HG02938 (cell line): Measurements from ENCODE around the gene DRG2.

ENCODE experiments used
- ATAC-seq: cut with Tn5 transposase; IDR thresholded peaks from one replicate; pipeline ENCODE4 v1.9.1; 2021; ENCODE audit warnings: mild to moderate bottlenecking, moderate library complexity; ENCODE audit not compliant: unreplicated experiment

The DRG2 gene

GRCh38 chr17:18074566-18075272 lies 13.0 kb upstream of the DRG2 start:
- no peak for ATAC-seq

GRCh38 chr17:18076936-18077335 lies 10.8 kb upstream of the DRG2 start:
- ATAC-seq: no peak

DNA sequence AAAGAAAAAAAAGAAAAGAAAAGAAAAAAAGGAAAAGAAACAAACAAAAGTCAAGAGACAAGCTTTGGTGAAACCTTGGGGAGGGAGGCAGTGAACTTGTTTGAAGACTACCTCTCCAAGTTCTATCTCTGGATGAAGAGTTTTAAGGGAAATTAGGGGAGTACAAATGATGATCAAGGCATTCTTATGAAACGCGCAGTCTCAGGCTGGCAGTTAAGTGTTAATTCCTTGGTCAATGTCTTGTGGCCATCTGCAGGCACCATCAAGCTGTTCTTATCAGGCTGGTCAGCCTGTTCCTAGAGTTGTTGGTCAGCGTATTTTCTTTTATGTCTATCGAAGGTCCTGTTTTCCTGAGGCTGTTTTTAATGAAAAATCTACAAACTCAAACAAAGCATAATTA lies 8.2 kb upstream of the DRG2 start:
- ATAC-seq: no peak

- ATAC-seq: no peak
Measured at GRCh38 chr17:18084256-18084655, 3.5 kb upstream of the DRG2 start.

DNA sequence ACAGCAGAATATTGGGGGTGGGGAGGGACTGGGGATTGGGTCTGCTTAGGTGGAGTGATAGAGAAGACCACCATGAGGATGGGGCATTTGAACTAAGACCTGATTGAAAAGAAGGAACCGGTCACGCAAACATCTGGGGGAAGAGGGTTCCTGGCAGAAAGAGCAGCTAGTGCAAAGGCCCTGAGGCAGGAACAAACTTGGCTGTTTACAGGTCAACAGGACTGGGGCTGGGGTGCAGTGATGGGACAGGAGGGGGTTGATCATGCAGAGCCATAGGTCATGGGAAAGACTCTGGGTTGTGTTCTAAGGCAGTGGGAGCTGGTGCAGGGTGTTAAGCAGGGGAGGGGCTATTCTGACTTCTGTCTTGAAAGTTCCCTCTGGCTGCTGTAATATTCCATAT lies 1.9 kb downstream of the DRG2 start:
- no peak for ATAC-seq

DNA sequence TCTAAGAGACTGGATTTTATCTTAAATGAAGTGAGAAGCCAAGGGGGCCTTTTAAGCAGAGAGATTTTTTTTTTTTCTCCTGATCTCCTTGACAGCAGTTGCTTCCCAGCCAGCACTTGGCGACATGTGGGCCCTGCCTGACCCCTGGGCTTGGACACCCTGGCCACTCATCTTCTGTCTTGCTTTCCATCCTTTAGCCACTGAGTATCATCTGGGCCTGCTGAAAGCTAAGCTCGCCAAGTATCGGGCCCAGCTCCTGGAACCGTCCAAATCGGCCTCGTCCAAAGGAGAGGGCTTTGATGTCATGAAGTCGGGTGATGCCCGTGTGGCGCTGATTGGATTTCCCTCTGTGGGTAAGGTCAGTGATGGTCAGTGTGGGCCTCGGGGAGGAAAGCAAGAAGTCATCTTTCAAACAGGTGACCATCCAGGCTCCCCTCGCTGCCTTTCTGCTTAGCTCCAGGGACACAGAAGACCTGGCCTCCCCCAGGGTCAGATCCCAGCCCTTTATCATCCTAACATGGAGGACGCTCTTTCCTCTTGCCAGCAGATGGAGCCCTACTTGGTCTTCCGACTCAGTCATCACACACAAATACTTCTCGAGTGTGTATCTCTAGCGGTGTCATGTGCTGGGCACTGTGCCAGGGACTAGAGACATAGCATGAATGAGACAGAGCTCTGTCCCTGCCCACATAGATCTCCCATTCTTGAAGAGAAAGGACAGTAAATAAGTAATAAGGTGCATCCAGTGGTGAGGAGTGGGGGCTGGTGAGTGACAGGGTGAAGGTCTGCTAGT lies 6.1 kb downstream of the DRG2 start:
- no peak for ATAC-seq

DNA sequence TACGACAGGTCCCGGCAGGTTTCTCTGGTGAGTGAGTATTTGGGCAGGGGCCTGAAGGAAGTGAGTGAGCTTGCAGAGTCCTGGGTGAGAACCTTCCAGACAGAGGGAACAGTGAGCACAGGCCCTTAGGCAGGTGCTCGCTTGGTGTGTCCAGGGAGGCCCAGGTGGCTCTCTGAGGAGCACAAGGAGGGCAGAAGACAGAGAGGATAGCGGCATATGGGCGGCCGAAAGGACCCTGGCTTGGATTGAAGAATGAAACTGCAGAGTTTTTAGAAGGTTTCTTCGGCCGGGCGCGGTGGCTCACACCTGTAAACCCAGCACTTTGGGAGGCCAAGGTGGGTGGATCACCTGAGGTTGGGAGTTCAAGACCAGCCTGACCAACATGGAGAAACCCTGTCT lies 6.7 kb downstream of the DRG2 start:
- no peak for ATAC-seq

DNA sequence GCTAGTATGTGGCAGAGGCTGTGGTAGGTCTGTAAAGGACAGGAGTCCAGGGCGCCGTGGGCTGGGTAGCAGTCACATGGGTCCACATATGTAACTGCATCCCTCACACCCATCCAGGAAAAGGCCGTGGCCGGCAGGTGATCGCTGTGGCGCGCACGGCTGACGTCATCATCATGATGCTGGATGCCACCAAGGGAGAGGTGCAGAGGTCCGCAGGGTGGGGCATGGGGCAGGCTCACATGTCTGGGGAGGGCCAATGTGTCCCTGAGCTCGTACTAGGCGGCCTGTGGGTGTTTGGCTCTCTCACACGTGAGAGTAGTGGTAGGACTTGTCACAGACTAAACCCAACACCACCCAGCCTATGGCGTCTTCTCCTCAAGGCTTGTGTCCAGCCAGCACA lies 11.8 kb downstream of the DRG2 start:
- ATAC-seq: no peak

- no peak for ATAC-seq
Measured at GRCh38 chr17:18100616-18101015, 12.9 kb downstream of the DRG2 start.

- no peak for ATAC-seq
Measured at GRCh38 chr17:18101828-18102227, 14.1 kb downstream of the DRG2 start.

- ATAC-seq: no peak
Measured at GRCh38 chr17:18102640-18103039, 14.9 kb downstream of the DRG2 start.

GRCh38 chr17:18105027-18105426 lies 17.3 kb downstream of the DRG2 start:
- ATAC-seq: no peak

DNA sequence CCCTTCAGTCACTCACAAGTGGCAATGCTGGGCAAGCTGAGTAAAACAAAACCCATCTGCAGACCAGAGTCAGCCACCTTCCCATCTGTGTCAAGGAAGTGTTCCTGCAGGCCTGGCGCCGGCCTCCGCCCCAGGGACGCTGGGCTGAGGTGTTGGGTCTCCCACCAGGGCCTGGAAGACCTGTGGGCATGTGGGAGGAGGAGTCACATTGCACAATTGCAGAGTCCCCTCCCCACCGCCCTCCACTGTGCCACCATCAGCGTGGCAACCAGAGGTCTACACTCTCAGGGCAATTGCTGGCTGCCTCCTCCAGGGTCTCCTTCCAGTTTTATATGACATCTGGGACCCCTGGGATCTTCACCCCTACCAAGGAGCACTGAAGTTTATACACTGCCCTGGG lies 17.8 kb downstream of the DRG2 start:
- no peak for ATAC-seq

DNA sequence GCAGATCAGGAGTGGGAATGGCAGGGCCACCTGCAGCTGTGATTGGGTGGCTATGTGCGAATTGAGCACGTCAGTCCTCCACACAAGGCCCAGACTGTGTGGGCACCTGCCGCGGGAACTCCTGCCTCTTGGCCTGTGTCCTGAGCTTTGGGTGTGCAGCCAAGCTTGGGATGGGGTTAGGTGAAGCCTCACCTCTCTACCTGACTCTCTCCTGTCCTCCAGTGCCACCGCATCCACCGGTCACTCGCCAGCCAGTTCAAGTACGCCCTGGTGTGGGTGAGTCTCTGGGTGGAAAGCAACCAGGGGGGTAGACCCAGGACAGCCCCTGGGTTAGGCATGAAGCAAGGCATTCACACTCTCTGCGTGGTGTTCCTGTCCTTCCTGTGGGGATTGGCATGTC lies 18.5 kb downstream of the DRG2 start:
- no peak for ATAC-seq

DNA sequence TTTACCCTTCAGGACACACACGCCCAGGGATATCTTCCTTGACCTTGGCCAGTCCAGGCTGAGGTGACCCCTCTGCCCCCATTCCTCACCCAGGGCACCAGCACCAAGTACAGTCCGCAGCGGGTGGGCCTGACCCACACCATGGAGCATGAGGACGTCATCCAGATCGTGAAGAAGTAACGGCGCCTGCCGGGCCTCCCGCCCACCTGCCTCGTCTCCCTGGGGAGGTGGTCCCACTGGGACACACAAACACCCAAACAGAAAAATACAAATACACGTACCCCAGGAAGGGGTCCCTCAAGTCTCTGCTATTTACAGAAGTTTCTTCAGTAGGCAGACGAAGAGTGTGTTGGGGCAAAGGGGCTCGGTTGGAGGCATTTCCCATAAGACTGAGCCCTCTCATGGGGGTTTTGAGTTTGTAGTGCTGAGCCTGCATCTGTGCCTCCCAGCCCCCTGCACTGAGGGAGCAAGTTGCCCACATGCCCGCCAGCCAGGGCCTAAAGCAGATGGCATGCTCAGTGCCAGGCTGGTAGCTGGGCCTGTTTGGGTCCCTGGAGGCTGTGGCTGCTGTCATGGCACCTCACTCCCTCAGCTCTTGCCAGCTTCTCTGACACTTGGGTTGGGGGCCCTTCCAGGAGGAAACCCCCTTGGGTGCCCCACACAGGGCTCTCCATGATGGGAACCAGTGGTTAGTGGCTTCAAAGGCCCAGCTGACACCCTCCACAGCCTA lies 19.5 kb downstream of the DRG2 start:
- ATAC-seq: no peak

DNA sequence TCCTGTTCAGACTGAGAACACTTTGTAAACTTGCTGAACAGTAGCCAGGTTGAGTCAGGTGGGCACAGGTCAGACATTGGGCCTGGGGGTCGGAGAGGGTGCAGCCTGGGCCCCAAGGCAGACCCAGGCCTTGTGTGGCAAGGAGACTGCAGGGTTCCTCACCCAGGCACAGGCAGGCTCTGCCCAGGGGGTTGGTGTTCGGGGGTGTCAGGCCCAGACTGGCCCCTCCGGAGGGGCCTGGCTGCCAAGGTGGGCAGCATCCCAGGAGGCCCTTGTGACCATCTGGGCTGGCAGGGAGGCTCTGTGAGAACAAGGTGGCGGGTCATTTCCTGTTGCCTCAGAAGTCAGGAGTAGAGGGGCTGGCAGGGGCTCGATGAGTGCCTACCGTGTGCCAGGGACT lies 20.2 kb downstream of the DRG2 start:
- no peak for ATAC-seq

- ATAC-seq: no peak
Measured at GRCh38 chr17:18108401-18109312, 20.9 kb downstream of the DRG2 start, which contains the start of gene MYO15A. Gene MYO15A (plus strand): TSS chr17:18108756. CDS start chr17:18118801, 10,045 bp downstream.

GRCh38 chr17:18109935-18110485 lies 22.3 kb downstream of the DRG2 start:
- no peak for ATAC-seq

- ATAC-seq: no peak
Measured at GRCh38 chr17:18110636-18111145, 22.9 kb downstream of the DRG2 start.

DNA sequence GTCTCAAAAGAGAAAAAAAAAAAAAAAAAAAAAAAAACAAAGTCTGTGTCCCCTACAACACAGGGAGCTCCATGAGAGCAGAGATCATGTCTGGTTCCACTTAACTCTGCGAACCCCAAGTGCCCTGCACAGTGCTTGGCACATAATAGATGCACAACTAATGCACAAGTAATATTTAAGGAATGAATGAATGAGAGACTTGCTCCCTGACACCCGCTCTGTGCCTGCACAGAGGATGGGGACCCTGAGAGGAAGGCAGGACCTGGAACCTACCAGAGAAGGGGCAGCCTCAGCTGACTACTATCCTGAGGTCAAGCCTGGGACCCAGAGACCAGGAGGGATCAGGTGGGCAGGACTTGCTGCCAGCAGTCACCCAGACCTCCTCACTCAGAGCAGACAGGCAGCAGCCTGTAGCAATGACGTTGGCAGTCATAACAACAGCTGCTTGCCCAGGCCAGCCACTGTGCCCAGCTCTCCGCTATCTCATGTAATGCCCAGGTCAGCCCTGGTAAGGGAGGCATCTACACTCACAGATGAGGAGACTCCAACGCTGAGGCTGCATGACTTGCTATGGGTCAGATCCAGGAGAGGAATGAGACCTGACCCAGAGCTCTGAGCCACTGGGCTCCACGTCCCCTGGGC lies 23.7 kb downstream of the DRG2 start:
- ATAC-seq: no peak
